Measurements from ENCODE around the gene FBXO40.

FBXO40 gene

DNA sequence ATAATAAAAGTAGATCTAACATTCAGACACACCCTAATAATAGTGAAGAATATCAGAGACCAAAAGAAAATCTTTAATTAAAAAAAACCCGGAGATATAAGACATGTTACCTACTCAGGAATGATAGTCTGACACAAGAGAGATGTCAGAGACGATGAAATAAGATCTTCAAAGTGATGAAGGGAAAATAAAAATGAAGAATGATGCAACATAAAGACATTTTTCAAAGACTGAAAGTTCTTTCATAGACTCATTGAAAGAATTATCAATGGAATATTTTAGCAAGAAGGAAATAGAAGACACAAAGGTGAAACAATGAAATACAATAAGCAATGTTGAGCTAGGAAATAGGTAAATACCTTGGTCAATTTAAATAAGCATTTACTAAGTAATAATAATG, 47.9 kb downstream of the FBXO40 start:
- Histone ChIP-seq H3K36me3 (ENCODE audit: insufficient read depth) (peaks cover 3% of the 10 kb centered on the region; the same call in 1 of the 2 replicates), H2AFZ (ENCODE audit: low read depth) (no peak overlapping the region), H3K27ac (no peak overlapping the region), H4K20me1 (ENCODE audit: insufficient read depth) (no peaks in the 10 kb centered on the region), H3K4me1 (ENCODE audit: low read depth, poor library complexity, severe bottlenecking) (peaks cover 7% of the 10 kb centered on the region), H3K4me3 (IDR thresholded peaks at IDR 0.05; ENCODE audit: insufficient read depth, low read depth, low read length) (no peak overlapping the region), H3K79me2 (ENCODE audit: insufficient read depth, low read depth) (no peaks in the 10 kb centered on the region), H3K27me3 (ENCODE audit: insufficient read depth, low read depth) (no peaks in the 10 kb centered on the region), H3K9ac (no peak overlapping the region), H3K4me2 (no peak overlapping the region)
- TF ChIP-seq, protein P1, sequence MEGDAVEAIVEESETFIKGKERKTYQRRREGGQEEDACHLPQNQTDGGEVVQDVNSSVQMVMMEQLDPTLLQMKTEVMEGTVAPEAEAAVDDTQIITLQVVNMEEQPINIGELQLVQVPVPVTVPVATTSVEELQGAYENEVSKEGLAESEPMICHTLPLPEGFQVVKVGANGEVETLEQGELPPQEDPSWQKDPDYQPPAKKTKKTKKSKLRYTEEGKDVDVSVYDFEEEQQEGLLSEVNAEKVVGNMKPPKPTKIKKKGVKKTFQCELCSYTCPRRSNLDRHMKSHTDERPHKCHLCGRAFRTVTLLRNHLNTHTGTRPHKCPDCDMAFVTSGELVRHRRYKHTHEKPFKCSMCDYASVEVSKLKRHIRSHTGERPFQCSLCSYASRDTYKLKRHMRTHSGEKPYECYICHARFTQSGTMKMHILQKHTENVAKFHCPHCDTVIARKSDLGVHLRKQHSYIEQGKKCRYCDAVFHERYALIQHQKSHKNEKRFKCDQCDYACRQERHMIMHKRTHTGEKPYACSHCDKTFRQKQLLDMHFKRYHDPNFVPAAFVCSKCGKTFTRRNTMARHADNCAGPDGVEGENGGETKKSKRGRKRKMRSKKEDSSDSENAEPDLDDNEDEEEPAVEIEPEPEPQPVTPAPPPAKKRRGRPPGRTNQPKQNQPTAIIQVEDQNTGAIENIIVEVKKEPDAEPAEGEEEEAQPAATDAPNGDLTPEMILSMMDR (conservative IDR thresholded peaks at IDR 0.05; ENCODE audit: low read depth, low read length): no peak

DNA sequence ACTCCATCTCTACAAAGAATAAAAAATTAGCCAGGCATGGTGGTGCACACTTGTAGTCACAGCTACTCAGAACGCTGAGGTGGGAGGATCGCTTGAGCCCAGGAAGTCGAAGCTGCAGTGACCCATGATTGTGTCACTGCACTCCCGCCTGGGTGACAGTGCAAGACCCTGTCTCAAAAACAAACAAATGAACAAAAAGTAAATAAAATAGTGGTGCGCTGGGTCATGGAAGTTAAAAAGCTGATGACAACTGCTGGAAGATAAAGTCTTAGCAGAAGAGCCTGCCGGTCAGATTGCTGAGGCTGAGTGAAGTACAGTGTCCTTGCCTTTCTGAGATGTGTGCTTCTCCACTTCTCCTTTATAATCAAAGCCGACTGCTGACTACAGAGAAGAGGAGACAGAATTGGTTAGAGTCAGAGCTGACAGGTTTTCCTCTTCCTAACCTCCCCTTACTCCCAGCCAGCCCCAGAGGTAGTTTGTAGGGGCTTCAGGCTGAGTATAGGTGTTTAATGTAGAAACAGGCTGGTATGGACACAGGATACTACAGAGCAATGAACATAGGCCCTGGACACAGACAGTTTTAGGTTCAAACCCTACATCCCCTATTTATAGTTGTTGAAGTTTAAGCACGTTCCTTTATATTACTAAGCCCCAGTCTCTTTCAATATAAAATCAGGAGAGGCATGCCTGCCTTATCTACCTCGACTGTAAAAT, 49.6 kb downstream of the FBXO40 start:
- Histone ChIP-seq H3K27ac (no peak overlapping the region), H3K9ac (no peak overlapping the region), H2AFZ (ENCODE audit: low read depth) (no peak overlapping the region), H4K20me1 (ENCODE audit: insufficient read depth) (no peaks in the 10 kb centered on the region), H3K27me3 (ENCODE audit: insufficient read depth, low read depth) (no peaks in the 10 kb centered on the region), H3K79me2 (ENCODE audit: insufficient read depth, low read depth) (no peaks in the 10 kb centered on the region), H3K4me2 (no peak overlapping the region), H3K4me1 (ENCODE audit: low read depth, poor library complexity, severe bottlenecking) (peaks cover 7% of the 10 kb centered on the region), H3K4me3 (IDR thresholded peaks at IDR 0.05; ENCODE audit: insufficient read depth, low read depth, low read length) (no peak overlapping the region), H3K36me3 (ENCODE audit: insufficient read depth) (peaks cover 3% of the 10 kb centered on the region; the same call in 1 of the 2 replicates)
- TF ChIP-seq, protein P1 (conservative IDR thresholded peaks at IDR 0.05; ENCODE audit: low read depth, low read length): no peak

DNA sequence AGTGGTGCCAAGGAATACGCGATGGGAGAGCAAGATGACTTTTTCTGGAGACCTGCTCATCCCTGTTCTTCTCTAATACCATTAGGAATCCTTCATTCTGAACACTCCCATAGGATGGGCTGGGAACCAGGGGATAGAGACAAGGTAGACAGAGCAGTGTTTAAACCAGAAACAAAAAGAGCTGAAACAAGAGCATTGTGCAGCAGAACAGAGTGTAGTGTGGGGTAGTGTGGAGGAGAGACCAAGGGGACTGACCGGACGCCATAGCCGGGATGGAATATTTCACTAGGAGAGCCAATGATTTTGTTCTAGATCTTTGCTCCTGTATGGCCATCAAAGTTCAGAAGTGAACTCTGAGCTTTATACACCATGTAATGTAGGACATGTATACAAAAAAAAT, 51.9 kb downstream of the FBXO40 start:
- Histone ChIP-seq H3K79me2 (ENCODE audit: insufficient read depth, low read depth) (no peaks in the 10 kb centered on the region), H3K27ac (no peak overlapping the region), H3K4me2 (no peak overlapping the region), H4K20me1 (ENCODE audit: insufficient read depth) (no peaks in the 10 kb centered on the region), H3K9ac (no peak overlapping the region), H2AFZ (ENCODE audit: low read depth) (no peak overlapping the region), H3K36me3 (ENCODE audit: insufficient read depth) (peaks cover 3% of the 10 kb centered on the region; the same call in 1 of the 2 replicates), H3K4me3 (IDR thresholded peaks at IDR 0.05; ENCODE audit: insufficient read depth, low read depth, low read length) (no peak overlapping the region), H3K27me3 (ENCODE audit: insufficient read depth, low read depth) (no peaks in the 10 kb centered on the region), H3K4me1 (ENCODE audit: low read depth, poor library complexity, severe bottlenecking) (peaks cover 7% of the 10 kb centered on the region)
- TF ChIP-seq, protein P1 (conservative IDR thresholded peaks at IDR 0.05; ENCODE audit: low read depth, low read length): no peak

DNA sequence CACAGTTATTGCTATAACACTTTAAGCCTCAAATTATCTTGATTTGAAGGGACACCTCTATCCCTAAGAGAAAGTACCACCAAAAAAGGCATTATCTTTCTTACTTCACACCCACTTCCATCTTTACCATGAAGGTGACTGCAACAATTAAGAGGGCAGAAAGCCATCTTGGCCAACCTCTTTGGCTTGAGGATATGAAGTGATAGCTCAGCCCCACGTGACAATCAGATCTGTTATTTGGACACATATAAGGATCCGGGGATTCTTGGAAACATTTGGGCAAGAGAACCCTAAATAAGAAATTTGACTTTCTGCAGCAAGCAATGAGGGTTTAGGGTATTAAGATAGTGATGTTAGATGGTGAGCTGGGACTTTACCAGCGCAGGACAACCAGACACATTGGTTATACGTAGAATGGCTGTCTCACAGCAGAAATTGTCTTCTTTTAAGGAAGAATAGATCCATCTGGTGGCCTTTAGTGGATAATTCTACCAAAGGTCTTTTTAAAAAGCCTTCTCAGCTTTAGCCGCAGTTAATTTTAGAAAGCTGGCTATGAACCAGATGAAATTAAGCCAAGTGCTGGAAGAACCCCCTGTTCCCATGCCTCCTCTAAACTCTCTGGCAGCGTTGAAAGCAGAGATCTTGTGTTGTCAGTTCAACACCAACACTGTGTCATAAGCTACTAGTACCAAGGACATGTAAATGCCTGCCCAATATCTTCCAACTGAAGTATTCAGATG, 55.2 kb downstream of the FBXO40 start:
- Histone ChIP-seq H3K9ac (no peak overlapping the region), H3K36me3 (ENCODE audit: insufficient read depth) (peaks cover 3% of the 10 kb centered on the region; the same call in 1 of the 2 replicates), H3K79me2 (ENCODE audit: insufficient read depth, low read depth) (no peaks in the 10 kb centered on the region), H2AFZ (ENCODE audit: low read depth) (no peak overlapping the region), H3K4me3 (IDR thresholded peaks at IDR 0.05; ENCODE audit: insufficient read depth, low read depth, low read length) (no peak overlapping the region), H3K4me1 (ENCODE audit: low read depth, poor library complexity, severe bottlenecking) (peaks cover 10% of the 10 kb centered on the region), H3K4me2 (no peak overlapping the region), H3K27ac (no peak overlapping the region), H4K20me1 (ENCODE audit: insufficient read depth) (no peaks in the 10 kb centered on the region), H3K27me3 (ENCODE audit: insufficient read depth, low read depth) (no peaks in the 10 kb centered on the region)
- TF ChIP-seq, protein P1 (conservative IDR thresholded peaks at IDR 0.05; ENCODE audit: low read depth, low read length): no peak

All from KMS-11 (cell line).